ENCODE results near the gene SPATA19.
"Not testable (repeated sequence)": the region's sequence is repeated elsewhere in the genome, so short reads cannot be mapped to it uniquely, and the experiment has no call there.

The SPATA19 gene

GRCh38 chr11:133845413-133845812 lies at the start of gene SPATA19:
TSS of gene SPATA19 (minus strand) at chr11:133845513. CDS start at chr11:133845446, 67 bp downstream.
- no peak for DNase-seq

- no peak for DNase-seq
Observed at GRCh38 chr11:133895061-133895479, 49.8 kb upstream of the SPATA19 start.

- no peak for DNase-seq
Observed at GRCh38 chr11:133893381-133893780, 48.1 kb upstream of the SPATA19 start.

- DNase-seq: no peak
Observed at GRCh38 chr11:133892584-133893380, 47.5 kb upstream of the SPATA19 start.

GRCh38 chr11:133892126-133892525 lies 46.8 kb upstream of the SPATA19 start:
- no peak for DNase-seq

GRCh38 chr11:133889893-133890292 lies 44.6 kb upstream of the SPATA19 start:
- no peak for DNase-seq

- no peak for DNase-seq
Observed at GRCh38 chr11:133889188-133889587, 43.9 kb upstream of the SPATA19 start.

- DNase-seq: no peak
Observed at GRCh38 chr11:133887692-133888332, 42.5 kb upstream of the SPATA19 start.

GRCh38 chr11:133886029-133886428 lies 40.7 kb upstream of the SPATA19 start:
- DNase-seq: no peak

GRCh38 chr11:133872160-133872559 lies 26.8 kb upstream of the SPATA19 start:
- no peak for DNase-seq

- no peak for DNase-seq
Observed at GRCh38 chr11:133867456-133867855, 22.1 kb upstream of the SPATA19 start.

- no peak for DNase-seq
Observed at GRCh38 chr11:133865466-133865865, 20.2 kb upstream of the SPATA19 start.

- no peak for DNase-seq
Observed at GRCh38 chr11:133864756-133865155, 19.4 kb upstream of the SPATA19 start.

- no peak for DNase-seq
Observed at GRCh38 chr11:133860151-133860550, 14.8 kb upstream of the SPATA19 start.

GRCh38 chr11:133854330-133854960 lies 9.1 kb upstream of the SPATA19 start:
- DNase-seq: not testable (repeated sequence)

GRCh38 chr11:133844217-133844616 lies 1.1 kb downstream of the SPATA19 start:
- no peak for DNase-seq

GRCh38 chr11:133843454-133843987 lies 1.8 kb downstream of the SPATA19 start:
- DNase-seq: no peak

GRCh38 chr11:133842730-133843129 lies 2.6 kb downstream of the SPATA19 start:
- DNase-seq: no peak

- DNase-seq: no peak
Observed at GRCh38 chr11:133842053-133842452, 3.3 kb downstream of the SPATA19 start.

- DNase-seq: no peak
Observed at GRCh38 chr11:133841279-133842043, 3.9 kb downstream of the SPATA19 start.

GRCh38 chr11:133840479-133840941 lies 4.8 kb downstream of the SPATA19 start:
- DNase-seq: no peak
